SJSA1 (cell line): ENCODE results near the gene PSRC1. TPM values are rescaled to one million over a fixed set of nuclear protein-coding genes. Genes with fewer than 3 reads are reported as not detected.

ENCODE experiments used
- DNase-seq, 2 experiments: peaks; one replicate each; pipeline ENCODE4 v3.0.0-alpha.2; 2015 to 2020; ENCODE audit warnings: low spot score in 2 of 2, low read depth in 1 of 2
- H3K27ac ChIP-seq: fragments of 250-450 bp; sonication (Bioruptor Pico); 2 replicates; pipeline ENCODE4 v1.5.1; 2020; ENCODE audit warnings: mild to moderate bottlenecking, moderate library complexity
- H3K27me3 ChIP-seq: fragments of 250-450 bp; sonication (Bioruptor Pico); replicated peaks from 2 replicates; pipeline ENCODE4 v1.5.1; 2020; ENCODE audit warnings: mild to moderate bottlenecking, moderate library complexity
- H3K36me3 ChIP-seq: fragments of 250-450 bp; sonication (Bioruptor Pico); 2 replicates; pipeline ENCODE4 v1.5.1; 2020; ENCODE audit warnings: mild to moderate bottlenecking
- H3K4me1 ChIP-seq: fragments of 250-450 bp; sonication (Bioruptor Pico); replicated peaks from 2 replicates; pipeline ENCODE4 v1.6.1; 2021; ENCODE audit warnings: mild to moderate bottlenecking
- H3K4me3 ChIP-seq: fragments of 250-450 bp; sonication (Bioruptor Pico); 2 replicates; pipeline ENCODE4 v1.5.1; 2020; ENCODE audit warnings: mild to moderate bottlenecking
- H3K9me3 ChIP-seq: fragments of 250-450 bp; sonication (Bioruptor Pico); replicated peaks from 2 replicates; pipeline ENCODE4 v1.5.1; 2020; ENCODE audit warnings: mild to moderate bottlenecking
- total RNA-seq: library from RNA; depleted of rRNA; stranded (reverse); fragments of >200 nt; shearing (Covaris generic); gene quantifications from 2 replicates; pipeline ENCODE4 v1.2.3, GENCODE V29; 2014; rRNA removed

Gene PSRC1
- total RNA-seq, 1 experiment from 2014 or later: 94.1 TPM

DNA sequence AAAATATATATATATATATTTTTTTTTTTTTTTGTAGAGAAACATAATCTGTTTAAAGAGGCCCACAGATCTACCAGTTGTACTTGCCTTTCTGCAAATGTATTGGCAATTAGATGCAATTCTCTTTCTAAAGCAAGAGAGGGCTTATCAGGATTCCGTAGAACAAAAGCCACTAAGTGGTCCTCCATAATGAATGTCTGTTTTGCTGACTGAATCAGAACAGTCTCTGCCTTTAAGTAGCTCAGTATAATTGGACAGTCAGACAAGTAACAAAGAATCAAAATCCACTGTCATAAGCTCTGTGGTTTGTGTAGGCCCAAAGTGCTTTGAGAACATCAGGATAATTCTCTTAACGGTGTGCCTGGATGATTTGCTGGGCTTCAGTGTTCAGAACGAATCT, 51.9 kb downstream of the PSRC1 start:
- Histone ChIP-seq H3K27ac (no peak overlapping the region), H3K27me3 (no peaks in the 10 kb centered on the region), H3K4me1 (peaks cover 24% of the 10 kb centered on the region), H3K36me3 (peaks cover 77% of the 10 kb centered on the region), H3K4me3 (no peak overlapping the region), H3K9me3 (no peaks in the 10 kb centered on the region)
- DNase-seq: no peak

Other genes starting within 250 kb of the PSRC1 start
- gene WDR47, start 241.0 kb downstream of the PSRC1 start, total RNA-seq: 20.0 and 20.9 TPM in 2 replicates
- gene TAF13, start 207.1 kb downstream of the PSRC1 start, total RNA-seq: 96.5 and 137 TPM in 2 replicates
- gene TMEM167B, start 192.4 kb downstream of the PSRC1 start, total RNA-seq: 18.7 and 36.3 TPM in 2 replicates
- gene ELAPOR1, start 169.0 kb downstream of the PSRC1 start, total RNA-seq: 0.63 and 1.2 TPM in 2 replicates
- 252 and 264 TPM in 2 replicates for gene SARS1, start 69.2 kb downstream of the PSRC1 start, total RNA-seq
- gene CELSR2, start 33.6 kb downstream of the PSRC1 start, total RNA-seq: 0.11 TPM in 1 of 2 replicates, not detected in the other
- not detected in 2 replicates for gene MYBPHL, start 23.9 kb upstream of the PSRC1 start, total RNA-seq
- gene SORT1, start 114.8 kb upstream of the PSRC1 start, total RNA-seq: 7.7 and 11.2 TPM in 2 replicates
- gene PSMA5, start 143.3 kb upstream of the PSRC1 start, total RNA-seq: 104 and 107 TPM in 2 replicates
- gene SYPL2, start 183.4 kb upstream of the PSRC1 start, total RNA-seq: 0.11 TPM in 1 of 2 replicates, not detected in the other
- 4.1 and 5.7 TPM in 2 replicates for gene ATXN7L2, start 200.8 kb upstream of the PSRC1 start, total RNA-seq
- gene CYB561D1, start 210.9 kb upstream of the PSRC1 start, total RNA-seq: 3.5 and 5.5 TPM in 2 replicates
- gene AMIGO1, start 226.6 kb upstream of the PSRC1 start, total RNA-seq: 0.41 and 0.55 TPM in 2 replicates